Measurements from ENCODE around the gene PKDREJ.

PKDREJ gene

DNA sequence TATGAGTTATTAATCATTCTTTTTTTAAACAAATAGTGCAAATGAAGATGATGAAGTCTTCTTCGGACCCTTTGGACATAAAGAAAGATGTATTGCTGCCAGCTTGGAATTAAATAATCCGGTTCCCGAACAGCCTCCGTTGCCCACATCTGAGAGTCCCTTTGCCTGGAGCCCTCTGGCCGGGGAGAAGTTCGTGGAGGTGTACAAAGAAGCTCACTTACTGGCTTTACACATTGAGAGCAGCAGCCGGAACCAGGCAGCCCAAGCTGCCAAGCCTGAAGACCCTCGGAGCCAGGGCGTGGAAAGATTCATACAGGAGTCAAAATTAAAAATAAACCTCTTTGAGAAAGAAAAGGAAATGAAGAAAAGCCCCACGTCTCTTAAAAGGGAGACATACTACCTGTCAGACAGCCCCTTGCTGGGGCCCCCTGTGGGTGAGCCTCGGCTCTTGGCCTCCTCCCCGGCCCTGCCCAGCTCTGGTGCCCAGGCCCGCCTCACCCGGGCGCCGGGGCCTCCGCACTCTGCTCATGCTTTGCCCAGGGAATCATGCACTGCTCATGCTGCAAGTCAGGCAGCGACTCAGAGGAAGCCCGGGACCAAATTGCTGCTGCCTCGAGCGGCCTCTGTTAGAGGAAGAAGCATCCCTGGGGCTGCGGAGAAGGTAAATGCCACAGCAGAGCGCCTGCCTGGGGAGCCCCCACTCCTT lies 45.3 kb upstream of the PKDREJ start:
- ATAC-seq (ENCODE audit: low read depth) (no peak), DNase-seq (ENCODE audit: low spot score) (no peak)
- no peaks in the 10 kb centered on the region for H3K27me3 ChIP-seq (ENCODE audit: insufficient read depth, poor library complexity, severe bottlenecking)
- no peak overlapping the region for H3K27ac ChIP-seq (ENCODE audit: poor library complexity, severe bottlenecking)
- no peaks in the 10 kb centered on the region for H3K4me1 ChIP-seq (ENCODE audit: insufficient read depth, poor library complexity, severe bottlenecking)
- H3K9me3 ChIP-seq (ENCODE audit: severe bottlenecking) = no peaks in the 10 kb centered on the region
- H3K36me3 ChIP-seq (ENCODE audit: low read depth) = peaks cover 68% of the 10 kb centered on the region
- no peak overlapping the region for H3K4me3 ChIP-seq (ENCODE audit: severe bottlenecking)
- TF ChIP-seq, protein P1, sequence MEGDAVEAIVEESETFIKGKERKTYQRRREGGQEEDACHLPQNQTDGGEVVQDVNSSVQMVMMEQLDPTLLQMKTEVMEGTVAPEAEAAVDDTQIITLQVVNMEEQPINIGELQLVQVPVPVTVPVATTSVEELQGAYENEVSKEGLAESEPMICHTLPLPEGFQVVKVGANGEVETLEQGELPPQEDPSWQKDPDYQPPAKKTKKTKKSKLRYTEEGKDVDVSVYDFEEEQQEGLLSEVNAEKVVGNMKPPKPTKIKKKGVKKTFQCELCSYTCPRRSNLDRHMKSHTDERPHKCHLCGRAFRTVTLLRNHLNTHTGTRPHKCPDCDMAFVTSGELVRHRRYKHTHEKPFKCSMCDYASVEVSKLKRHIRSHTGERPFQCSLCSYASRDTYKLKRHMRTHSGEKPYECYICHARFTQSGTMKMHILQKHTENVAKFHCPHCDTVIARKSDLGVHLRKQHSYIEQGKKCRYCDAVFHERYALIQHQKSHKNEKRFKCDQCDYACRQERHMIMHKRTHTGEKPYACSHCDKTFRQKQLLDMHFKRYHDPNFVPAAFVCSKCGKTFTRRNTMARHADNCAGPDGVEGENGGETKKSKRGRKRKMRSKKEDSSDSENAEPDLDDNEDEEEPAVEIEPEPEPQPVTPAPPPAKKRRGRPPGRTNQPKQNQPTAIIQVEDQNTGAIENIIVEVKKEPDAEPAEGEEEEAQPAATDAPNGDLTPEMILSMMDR (IDR thresholded peaks at IDR 0.05; ENCODE audit: poor library complexity, severe bottlenecking) = no peak

DNA sequence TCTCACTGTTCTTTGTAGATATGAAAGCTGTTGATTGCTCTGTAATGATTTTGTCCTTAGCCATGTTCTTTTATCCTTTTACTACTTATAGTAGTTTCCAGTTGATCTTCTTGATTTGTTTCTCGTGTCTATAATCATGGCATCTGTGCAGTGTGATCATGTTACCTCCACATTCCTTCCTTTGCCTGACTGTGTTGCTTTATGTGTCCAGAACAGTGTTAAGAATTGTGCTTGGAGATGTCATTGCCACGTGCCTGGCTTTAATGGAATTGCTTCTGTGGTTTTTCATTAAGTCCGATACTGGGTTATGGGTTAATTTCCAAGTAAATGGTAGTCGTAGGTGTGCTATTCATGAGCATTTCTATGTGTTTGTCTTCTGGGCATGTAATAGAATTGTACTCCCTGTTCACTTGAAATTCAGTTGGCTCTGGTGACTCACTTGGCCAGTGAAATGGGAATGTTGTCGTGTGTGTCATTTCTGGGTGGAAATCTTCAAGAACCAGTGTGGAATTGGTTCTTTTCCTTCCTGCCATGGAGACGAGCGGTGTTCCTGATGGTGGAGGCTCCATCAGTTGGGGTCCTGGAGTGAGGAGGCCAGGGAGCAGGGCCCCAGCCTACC lies 40.3 kb upstream of the PKDREJ start:
- H3K27me3 ChIP-seq (ENCODE audit: insufficient read depth, poor library complexity, severe bottlenecking) = no peaks in the 10 kb centered on the region
- no peaks in the 10 kb centered on the region for H3K9me3 ChIP-seq (ENCODE audit: severe bottlenecking)
- ATAC-seq (ENCODE audit: low read depth) (no peak), DNase-seq (ENCODE audit: low spot score) (no peak)
- no peak overlapping the region for H3K4me3 ChIP-seq (ENCODE audit: severe bottlenecking)
- TF ChIP-seq, protein P1 (IDR thresholded peaks at IDR 0.05; ENCODE audit: poor library complexity, severe bottlenecking) = no peak
- peaks cover 5% of the 10 kb centered on the region for H3K4me1 ChIP-seq (ENCODE audit: insufficient read depth, poor library complexity, severe bottlenecking)
- H3K27ac ChIP-seq (ENCODE audit: poor library complexity, severe bottlenecking) = no peak overlapping the region
- H3K36me3 ChIP-seq (ENCODE audit: low read depth) = peaks cover 76% of the 10 kb centered on the region

GRCh38 chr22:46300491-46300890 lies 37.3 kb upstream of the PKDREJ start:
- Histone ChIP-seq H3K4me3 (ENCODE audit: severe bottlenecking) (no peak overlapping the region), H3K9me3 (ENCODE audit: severe bottlenecking) (no peaks in the 10 kb centered on the region), H3K27me3 (ENCODE audit: insufficient read depth, poor library complexity, severe bottlenecking) (no peaks in the 10 kb centered on the region), H3K36me3 (ENCODE audit: low read depth) (peaks cover 69% of the 10 kb centered on the region), H3K4me1 (ENCODE audit: insufficient read depth, poor library complexity, severe bottlenecking) (peaks cover 10% of the 10 kb centered on the region), H3K27ac (ENCODE audit: poor library complexity, severe bottlenecking) (no peak overlapping the region)
- ATAC-seq (ENCODE audit: low read depth) (no peak), DNase-seq (ENCODE audit: low spot score) (no peak)
- TF ChIP-seq, protein P1 (IDR thresholded peaks at IDR 0.05; ENCODE audit: poor library complexity, severe bottlenecking) = no peak

DNA sequence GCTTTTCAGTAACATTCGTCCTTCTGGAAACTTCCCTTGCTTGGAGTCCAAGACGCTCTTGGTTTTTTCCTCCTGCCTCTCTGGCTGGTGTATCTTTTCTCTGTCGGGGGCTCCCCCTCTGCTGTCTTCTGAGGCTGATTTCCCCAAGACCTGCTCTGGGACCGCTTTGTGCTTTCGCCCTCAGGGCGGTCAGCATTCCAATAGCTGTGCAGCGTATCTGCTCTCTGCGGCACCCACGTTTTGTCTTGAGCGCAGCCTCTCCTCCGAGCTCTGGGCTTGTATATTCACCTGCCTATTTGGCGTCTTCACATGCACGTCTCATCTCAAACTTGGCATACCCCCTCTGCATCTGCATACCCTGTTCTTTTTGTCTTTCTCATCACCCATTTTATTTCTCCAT lies 36.0 kb upstream of the PKDREJ start:
- H3K36me3 ChIP-seq (ENCODE audit: low read depth) = peaks cover 57% of the 10 kb centered on the region
- DNase-seq (ENCODE audit: low spot score) (no peak), ATAC-seq (ENCODE audit: low read depth) (no peak)
- no peak overlapping the region for H3K27ac ChIP-seq (ENCODE audit: poor library complexity, severe bottlenecking)
- TF ChIP-seq, protein P1 (IDR thresholded peaks at IDR 0.05; ENCODE audit: poor library complexity, severe bottlenecking) = no peak
- no peaks in the 10 kb centered on the region for H3K9me3 ChIP-seq (ENCODE audit: severe bottlenecking)
- no peak overlapping the region for H3K4me3 ChIP-seq (ENCODE audit: severe bottlenecking)
- H3K4me1 ChIP-seq (ENCODE audit: insufficient read depth, poor library complexity, severe bottlenecking) = peaks cover 10% of the 10 kb centered on the region
- H3K27me3 ChIP-seq (ENCODE audit: insufficient read depth, poor library complexity, severe bottlenecking) = no peaks in the 10 kb centered on the region

All from RWPE2 (cell line).